ENCODE data around the gene DCLK2. TPM values are rescaled to one million over a fixed set of nuclear protein-coding genes. Genes with fewer than 3 reads are reported as not detected.

Gene DCLK2
- total and polyA plus RNA-seq, 2 of the 13 experiments (the other 11 are each of a cell fraction or from before 2014, with no cell fraction given) = not detected

DNA sequence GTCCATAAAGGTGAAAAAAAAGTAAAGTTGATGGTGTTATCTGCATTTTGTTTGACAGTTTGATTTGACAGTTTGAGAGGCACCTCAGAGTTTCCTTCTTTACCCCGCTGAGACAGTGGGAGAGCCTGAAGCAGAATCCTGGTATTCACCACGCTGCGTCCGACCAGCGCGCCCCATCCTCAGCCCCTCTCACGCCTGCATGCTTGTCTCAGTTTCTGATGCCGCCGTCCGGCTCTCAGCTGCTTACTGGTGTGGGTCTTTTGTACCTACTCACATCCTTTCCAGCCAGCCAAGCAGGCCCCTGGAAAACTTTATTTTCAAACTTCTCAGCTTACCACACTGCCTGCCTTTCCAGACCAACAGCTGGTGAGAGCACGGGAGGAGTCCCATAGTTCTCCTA, 175.2 kb downstream of the DCLK2 start:
- H3K27ac ChIP-seq (ENCODE audit: extremely low read length, insufficient read depth, low read length) = no peak overlapping the region
- BruUV-seq (replicated peaks) = no TSS peak
- no peak for DNase-seq (ENCODE audit: low spot score)
- no peaks in the 10 kb centered on the region for H3K79me2 ChIP-seq (ENCODE audit: insufficient read depth, low read length)
- FAIRE-seq = no peak
- ChIA-PET CTCF (ENCODE audit: low intra/inter-chr PET ratio, low total read pairs) (no interaction called here), POLR2A (no interaction called here)
- intact Hi-C loops (cut with micrococcal nuclease; ENCODE audit: unreplicated experiment) (no loop called here), in situ Hi-C loops (cut with HindIII; ENCODE audit: extremely low pct_ligation_motif_present, low pct_unique_long_range_greater_than_20kb) (no loop called here)
- no peak overlapping the region for H3K4me2 ChIP-seq (ENCODE audit: low read depth, low read length)
- H3K4me1 ChIP-seq (ENCODE audit: insufficient read depth, low read length) = peaks cover 57% of the 10 kb centered on the region
- no peak overlapping the region for H3K4me3 ChIP-seq (replicated peaks in 1 of 3; ENCODE audit: insufficient read depth in 1 of 3, low read depth in 2 of 3, low read length in 3 of 3)
- H3K27me3 ChIP-seq (ENCODE audit: control insufficient read depth in 1 of 2, insufficient read depth in 2 of 2, low read length in 2 of 2) = no peaks in the 10 kb centered on the region
- H3K9ac ChIP-seq (ENCODE audit: insufficient read depth, low read depth, low read length) = no peak overlapping the region
- no peaks in the 10 kb centered on the region for H4K20me1 ChIP-seq (ENCODE audit: insufficient read depth, low read length)
- H3K9me3 ChIP-seq (ENCODE audit: low read length) = no peaks in the 10 kb centered on the region
- 86% methylated on average over 11 of the region's 11 CpGs for WGBS (ENCODE audit: low lambda C conversion rate)
- H2AFZ ChIP-seq (ENCODE audit: low read length) = no peak overlapping the region
- ATAC-seq = no peak
- no peaks in the 10 kb centered on the region for H3K36me3 ChIP-seq (replicated peaks in 1 of 2; ENCODE audit: control insufficient read depth in 1 of 2, insufficient read depth in 2 of 2, low read length in 2 of 2)
- TF ChIP-seq, protein P1, sequence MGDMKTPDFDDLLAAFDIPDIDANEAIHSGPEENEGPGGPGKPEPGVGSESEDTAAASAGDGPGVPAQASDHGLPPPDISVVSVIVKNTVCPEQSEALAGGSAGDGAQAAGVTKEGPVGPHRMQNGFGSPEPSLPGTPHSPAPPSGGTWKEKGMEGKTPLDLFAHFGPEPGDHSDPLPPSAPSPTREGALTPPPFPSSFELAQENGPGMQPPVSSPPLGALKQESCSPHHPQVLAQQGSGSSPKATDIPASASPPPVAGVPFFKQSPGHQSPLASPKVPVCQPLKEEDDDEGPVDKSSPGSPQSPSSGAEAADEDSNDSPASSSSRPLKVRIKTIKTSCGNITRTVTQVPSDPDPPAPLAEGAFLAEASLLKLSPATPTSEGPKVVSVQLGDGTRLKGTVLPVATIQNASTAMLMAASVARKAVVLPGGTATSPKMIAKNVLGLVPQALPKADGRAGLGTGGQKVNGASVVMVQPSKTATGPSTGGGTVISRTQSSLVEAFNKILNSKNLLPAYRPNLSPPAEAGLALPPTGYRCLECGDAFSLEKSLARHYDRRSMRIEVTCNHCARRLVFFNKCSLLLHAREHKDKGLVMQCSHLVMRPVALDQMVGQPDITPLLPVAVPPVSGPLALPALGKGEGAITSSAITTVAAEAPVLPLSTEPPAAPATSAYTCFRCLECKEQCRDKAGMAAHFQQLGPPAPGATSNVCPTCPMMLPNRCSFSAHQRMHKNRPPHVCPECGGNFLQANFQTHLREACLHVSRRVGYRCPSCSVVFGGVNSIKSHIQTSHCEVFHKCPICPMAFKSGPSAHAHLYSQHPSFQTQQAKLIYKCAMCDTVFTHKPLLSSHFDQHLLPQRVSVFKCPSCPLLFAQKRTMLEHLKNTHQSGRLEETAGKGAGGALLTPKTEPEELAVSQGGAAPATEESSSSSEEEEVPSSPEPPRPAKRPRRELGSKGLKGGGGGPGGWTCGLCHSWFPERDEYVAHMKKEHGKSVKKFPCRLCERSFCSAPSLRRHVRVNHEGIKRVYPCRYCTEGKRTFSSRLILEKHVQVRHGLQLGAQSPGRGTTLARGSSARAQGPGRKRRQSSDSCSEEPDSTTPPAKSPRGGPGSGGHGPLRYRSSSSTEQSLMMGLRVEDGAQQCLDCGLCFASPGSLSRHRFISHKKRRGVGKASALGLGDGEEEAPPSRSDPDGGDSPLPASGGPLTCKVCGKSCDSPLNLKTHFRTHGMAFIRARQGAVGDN (CRISPR knock-in tag; IDR thresholded peaks at IDR 0.05) = no peak
- no peak for TF ChIP-seq ZSCAN22 (CRISPR knock-in tag; IDR thresholded peaks at IDR 0.05)
- no peak for TF ChIP-seq SNAPC2 (CRISPR knock-in tag; IDR thresholded peaks at IDR 0.05)
- no peak for TF ChIP-seq MXD1 (CRISPR knock-in tag; IDR thresholded peaks at IDR 0.05)
- TF ChIP-seq TFE3 (CRISPR knock-in tag; IDR thresholded peaks at IDR 0.05) = no peak
- no peak for TF ChIP-seq CENPX (CRISPR knock-in tag; IDR thresholded peaks at IDR 0.05)
- TF ChIP-seq, protein P2, sequence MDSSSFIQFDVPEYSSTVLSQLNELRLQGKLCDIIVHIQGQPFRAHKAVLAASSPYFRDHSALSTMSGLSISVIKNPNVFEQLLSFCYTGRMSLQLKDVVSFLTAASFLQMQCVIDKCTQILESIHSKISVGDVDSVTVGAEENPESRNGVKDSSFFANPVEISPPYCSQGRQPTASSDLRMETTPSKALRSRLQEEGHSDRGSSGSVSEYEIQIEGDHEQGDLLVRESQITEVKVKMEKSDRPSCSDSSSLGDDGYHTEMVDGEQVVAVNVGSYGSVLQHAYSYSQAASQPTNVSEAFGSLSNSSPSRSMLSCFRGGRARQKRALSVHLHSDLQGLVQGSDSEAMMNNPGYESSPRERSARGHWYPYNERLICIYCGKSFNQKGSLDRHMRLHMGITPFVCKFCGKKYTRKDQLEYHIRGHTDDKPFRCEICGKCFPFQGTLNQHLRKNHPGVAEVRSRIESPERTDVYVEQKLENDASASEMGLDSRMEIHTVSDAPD (CRISPR knock-in tag; IDR thresholded peaks at IDR 0.05) = no peak
- no peak for TF ChIP-seq NFYC (CRISPR knock-in tag; IDR thresholded peaks at IDR 0.05)
- TF ChIP-seq, protein P3, sequence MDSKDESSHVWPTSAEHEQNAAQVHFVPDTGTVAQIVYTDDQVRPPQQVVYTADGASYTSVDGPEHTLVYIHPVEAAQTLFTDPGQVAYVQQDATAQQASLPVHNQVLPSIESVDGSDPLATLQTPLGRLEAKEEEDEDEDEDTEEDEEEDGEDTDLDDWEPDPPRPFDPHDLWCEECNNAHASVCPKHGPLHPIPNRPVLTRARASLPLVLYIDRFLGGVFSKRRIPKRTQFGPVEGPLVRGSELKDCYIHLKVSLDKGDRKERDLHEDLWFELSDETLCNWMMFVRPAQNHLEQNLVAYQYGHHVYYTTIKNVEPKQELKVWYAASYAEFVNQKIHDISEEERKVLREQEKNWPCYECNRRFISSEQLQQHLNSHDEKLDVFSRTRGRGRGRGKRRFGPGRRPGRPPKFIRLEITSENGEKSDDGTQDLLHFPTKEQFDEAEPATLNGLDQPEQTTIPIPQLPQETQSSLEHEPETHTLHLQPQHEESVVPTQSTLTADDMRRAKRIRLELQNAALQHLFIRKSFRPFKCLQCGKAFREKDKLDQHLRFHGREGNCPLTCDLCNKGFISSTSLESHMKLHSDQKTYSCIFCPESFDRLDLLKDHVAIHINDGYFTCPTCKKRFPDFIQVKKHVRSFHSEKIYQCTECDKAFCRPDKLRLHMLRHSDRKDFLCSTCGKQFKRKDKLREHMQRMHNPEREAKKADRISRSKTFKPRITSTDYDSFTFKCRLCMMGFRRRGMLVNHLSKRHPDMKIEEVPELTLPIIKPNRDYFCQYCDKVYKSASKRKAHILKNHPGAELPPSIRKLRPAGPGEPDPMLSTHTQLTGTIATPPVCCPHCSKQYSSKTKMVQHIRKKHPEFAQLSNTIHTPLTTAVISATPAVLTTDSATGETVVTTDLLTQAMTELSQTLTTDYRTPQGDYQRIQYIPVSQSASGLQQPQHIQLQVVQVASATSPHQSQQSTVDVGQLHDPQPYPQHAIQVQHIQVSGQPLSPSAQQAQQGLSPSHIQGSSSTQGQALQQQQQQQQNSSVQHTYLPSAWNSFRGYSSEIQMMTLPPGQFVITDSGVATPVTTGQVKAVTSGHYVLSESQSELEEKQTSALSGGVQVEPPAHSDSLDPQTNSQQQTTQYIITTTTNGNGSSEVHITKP (CRISPR knock-in tag; IDR thresholded peaks at IDR 0.05; ENCODE audit: low read depth) = no peak
- no peak for TF ChIP-seq ZNF296 (CRISPR knock-in tag; conservative IDR thresholded peaks at IDR 0.05)
- TF ChIP-seq IRF1 (CRISPR knock-in tag; IDR thresholded peaks at IDR 0.05; ENCODE audit: low read depth) = no peak
